GM23338 (cell line): ENCODE data around the gene IFITM1. TPM values are rescaled to one million over a fixed set of nuclear protein-coding genes. Genes with fewer than 3 reads are reported as not detected.

ENCODE experiments used
- ATAC-seq: fragments of 200-7000 bp; cut with Tn5 transposase; 3 replicates; pipeline ENCODE4 v1.9.1; 2020
- DNase-seq: peaks from one replicate; pipeline ENCODE4 v3.0.0-alpha.2; 2015; ENCODE audit warnings: low spot score
- H2AFZ ChIP-seq: fragments of 200-600 bp; sonication (generic); 2 replicates; pipeline ENCODE4 v1.8.0; 2016; ENCODE audit warnings: antibody characterized with exemption, mild to moderate bottlenecking, moderate library complexity
- H3F3A ChIP-seq: fragments of 200-600 bp; sonication (generic); replicated peaks from 2 replicates; pipeline ENCODE4 v1.8.0; 2017; ENCODE audit warnings: antibody characterized with exemption, mixed run types, low read depth
- H3K27ac ChIP-seq: fragments of 200-600 bp; sonication (generic); 2 replicates; pipeline ENCODE4 v1.6.1; 2016; ENCODE audit warnings: low read depth
- H3K27me3 ChIP-seq: fragments of 200-600 bp; sonication (generic); 2 replicates; pipeline ENCODE4 v1.8.0; 2016; ENCODE audit warnings: mild to moderate bottlenecking, mixed run types, moderate library complexity; ENCODE audit not compliant: insufficient read depth
- H3K36me3 ChIP-seq: fragments of 200-600 bp; sonication (generic); 2 replicates; pipeline ENCODE4 v1.8.0; 2016; ENCODE audit warnings: mild to moderate bottlenecking; ENCODE audit not compliant: insufficient read depth
- H3K4me1 ChIP-seq: fragments of 200-600 bp; sonication (generic); 2 replicates; pipeline ENCODE4 v1.8.0; 2016; ENCODE audit warnings: mild to moderate bottlenecking, moderate library complexity; ENCODE audit not compliant: insufficient read depth
- H3K4me2 ChIP-seq: fragments of 200-600 bp; sonication (generic); 2 replicates; pipeline ENCODE4 v1.7.1; 2017; ENCODE audit warnings: mixed run types
- H3K4me3 ChIP-seq: fragments of 200-600 bp; sonication (generic); 2 replicates; pipeline ENCODE4 v1.6.1; 2016; ENCODE audit warnings: mixed run types
- H3K79me2 ChIP-seq: fragments of 200-600 bp; sonication (generic); replicated peaks from 2 replicates; pipeline ENCODE4 v1.8.0; 2017; ENCODE audit warnings: mild to moderate bottlenecking; ENCODE audit not compliant: insufficient read depth
- H3K9me2 ChIP-seq: fragments of 200-600 bp; sonication (generic); 2 replicates; pipeline ENCODE4 v1.8.0; 2017; ENCODE audit not compliant: insufficient read depth
- H4K20me1 ChIP-seq: fragments of 200-600 bp; sonication (generic); replicated peaks from 2 replicates; pipeline ENCODE4 v1.8.0; 2017; ENCODE audit warnings: mild to moderate bottlenecking; ENCODE audit not compliant: insufficient read depth
- H3K27ac Mint-ChIP-seq: 2 replicates; pipeline ENCODE4 v1.8.0; 2020; ENCODE audit warnings: inconsistent platforms, mild to moderate bottlenecking, moderate library complexity, mixed read lengths
- H3K27me3 Mint-ChIP-seq: 3 replicates; pipeline ENCODE4 v1.8.0; 2022; ENCODE audit warnings: low read depth, mild to moderate bottlenecking, moderate library complexity, mixed read lengths, inconsistent platforms; ENCODE audit not compliant: insufficient read depth, poor library complexity
- H3K36me3 Mint-ChIP-seq: 3 replicates; pipeline ENCODE4 v1.8.0; 2021; ENCODE audit warnings: low read depth, mild to moderate bottlenecking, inconsistent platforms, moderate library complexity, mixed read lengths
- H3K4me1 Mint-ChIP-seq: 3 replicates; pipeline ENCODE4 v1.8.0; 2020; ENCODE audit warnings: mild to moderate bottlenecking, inconsistent platforms, mixed read lengths
- H3K4me3 Mint-ChIP-seq: 3 replicates; pipeline ENCODE4 v1.8.0; 2021; ENCODE audit warnings: moderate library complexity, mild to moderate bottlenecking, inconsistent platforms, mixed read lengths
- H3K9me3 Mint-ChIP-seq: 3 replicates; pipeline ENCODE4 v1.8.0; 2020; ENCODE audit warnings: moderate library complexity, mild to moderate bottlenecking, inconsistent platforms, mixed read lengths
- JUNB ChIP-seq: IDR thresholded peaks from one replicate; pipeline ENCODE4 v1.6.1; 2016; ENCODE audit warnings: antibody characterized with exemption; ENCODE audit not compliant: unreplicated experiment
- POLR2AphosphoS5 ChIP-seq: IDR thresholded peaks from 2 replicates; pipeline ENCODE4 v1.6.1; 2016; ENCODE audit warnings: antibody characterized with exemption, low read depth
- REST ChIP-seq: IDR thresholded peaks from one replicate; pipeline ENCODE4 v1.6.1; 2018; ENCODE audit warnings: antibody characterized with exemption; ENCODE audit not compliant: unreplicated experiment
- ZNF331 ChIP-seq: fragments of 250-450 bp; sonication (Bioruptor Pico); IDR thresholded peaks from 2 replicates; pipeline ENCODE4 v1.5.0; 2020; ENCODE audit warnings: low read depth, mild to moderate bottlenecking, moderate library complexity
- ZNF462 ChIP-seq: fragments of 250-450 bp; sonication (Bioruptor Pico); IDR thresholded peaks from 2 replicates; pipeline ENCODE4 v1.5.0; 2020; ENCODE audit warnings: mild to moderate bottlenecking, moderate library complexity
- polyA plus RNA-seq: library from polyadenylated mRNA; unstranded; fragments of >200 nt; fragmentation: Nextera tagmentation; extraction: Ambion mirVana; gene quantifications from 2 replicates; pipeline ENCODE4 v1.2.1, GENCODE V29; 2016
- total RNA-seq: library from RNA; depleted of rRNA; stranded (reverse); fragments of >200 nt; shearing (Covaris generic); gene quantifications from 2 replicates; pipeline ENCODE4 v1.2.3, GENCODE V29; 2014

Gene IFITM1
- total and polyA plus RNA-seq, 2 experiments from 2014 or later: 396 to 1,194 TPM

- TF ChIP-seq ZNF462 (CRISPR knock-in tag) (no peak), POLR2AphosphoS5 (no peak), REST (no peak)
Measured at GRCh38 chr11:325796-326591, 12.2 kb downstream of the IFITM1 start (continued).

GRCh38 chr11:326592-326841 is 12.7 kb downstream of the IFITM1 start:
- 0 out of 2 replicates have a peak, but pooled peaks cover 15% of the 10 kb centered on the region for H3F3A ChIP-seq
- no peak overlapping the region for H3K4me2 ChIP-seq
- Mint-ChIP-seq H3K4me1 (peaks cover 33% of the 10 kb centered on the region), H3K27me3 (peaks cover 17% of the 10 kb centered on the region), H3K36me3 (peaks cover 11% of the 10 kb centered on the region; the same call in 2 of the 3 replicates), H3K27ac (no peak overlapping the region), H3K4me3 (no peak overlapping the region), H3K9me3 (peaks cover 6% of the 10 kb centered on the region; the same call in 2 of the 3 replicates)
- H3K4me3 ChIP-seq: no peak overlapping the region
- DNase-seq (no peak), ATAC-seq (peak; percentile 13)
- H3K4me1 ChIP-seq: peaks cover 6% of the 10 kb centered on the region
- no peaks in the 10 kb centered on the region for H3K27me3 ChIP-seq
- H3K27ac ChIP-seq: no peak overlapping the region
- no peaks in the 10 kb centered on the region for H4K20me1 ChIP-seq
- H2AFZ ChIP-seq: 0 out of 2 replicates have a peak overlapping the region, but pooled peaks have one; percentile 28
- H3K79me2 ChIP-seq: no peaks in the 10 kb centered on the region
- no peaks in the 10 kb centered on the region for H3K36me3 ChIP-seq
- H3K9me2 ChIP-seq: no peaks in the 10 kb centered on the region
- TF ChIP-seq ZNF331 (CRISPR knock-in tag): no peak
- TF ChIP-seq ZNF462 (CRISPR knock-in tag): no peak
- TF ChIP-seq JUNB: no peak
